GM12892 (cell line): ENCODE data around the gene IKZF1.

Experiments
- POLR2A ChIP-seq: IDR thresholded peaks from 2 replicates; pipeline ENCODE4 v1.6.1; 2011; ENCODE audit warnings: low read depth, low read length, control low read depth
- POLR2AphosphoS5 ChIP-seq: IDR thresholded peaks from 2 replicates; pipeline ENCODE4 v1.6.1; 2011; ENCODE audit warnings: low read depth, low read length, control low read depth

GRCh38 chr7:50405221-50405620, 100.7 kb downstream of the IKZF1 start:
- TF ChIP-seq POLR2A: no peak
- no peak for TF ChIP-seq POLR2AphosphoS5
